Mononuclear cell (primary cell): ENCODE results near the gene MYBPC3. TPM values are rescaled to one million over a fixed set of nuclear protein-coding genes. Genes with fewer than 3 reads are reported as not detected.

Source experiments
- H3K27me3 ChIP-seq: 2 replicates; pipeline ENCODE4 v1.6.0; 2011; ENCODE audit warnings: low read length, control low read depth; ENCODE audit not compliant: insufficient read depth
- H3K4me1 ChIP-seq: 2 replicates; pipeline ENCODE4 v1.5.1; 2011; ENCODE audit warnings: mild to moderate bottlenecking, low read length, control low read depth; ENCODE audit not compliant: insufficient read depth
- H3K4me3 ChIP-seq: 2 replicates; pipeline ENCODE4 v1.5.1; 2011; ENCODE audit warnings: mild to moderate bottlenecking, low read length, moderate library complexity
- H3K9me3 ChIP-seq: 2 replicates; pipeline ENCODE4 v1.5.1; 2011; ENCODE audit warnings: low read depth, mild to moderate bottlenecking, control low read depth, low read length
- total RNA-seq: library from RNA; depleted of rRNA; stranded (reverse); fragments of >200 nt; gene quantifications from one replicate; pipeline ENCODE4 v1.2.3, GENCODE V29; 2012

The MYBPC3 gene
- total RNA-seq, 1 donor: 0.21 TPM

GRCh38 chr11:47375546-47376085, 23.1 kb upstream of the MYBPC3 start:
- no peaks in the 10 kb centered on the region for H3K27me3 ChIP-seq
- H3K4me1 ChIP-seq: peaks cover 56% of the 10 kb centered on the region
- no peaks in the 10 kb centered on the region for H3K9me3 ChIP-seq
- H3K4me3 ChIP-seq: peak overlapping the region; percentile 85

GRCh38 chr11:47375020-47375419, 22.5 kb upstream of the MYBPC3 start:
- Histone ChIP-seq H3K9me3 (no peaks in the 10 kb centered on the region), H3K4me1 (peaks cover 57% of the 10 kb centered on the region), H3K27me3 (no peaks in the 10 kb centered on the region), H3K4me3 (peak overlapping the region; percentile 85)

- H3K27me3 ChIP-seq: no peaks in the 10 kb centered on the region
- H3K4me3 ChIP-seq: peak overlapping the region; percentile 85
- H3K4me1 ChIP-seq: peaks cover 61% of the 10 kb centered on the region
- H3K9me3 ChIP-seq: no peaks in the 10 kb centered on the region
Observed at GRCh38 chr11:47374720-47375019, 22.2 kb upstream of the MYBPC3 start.

GRCh38 chr11:47373876-47374719, 21.6 kb upstream of the MYBPC3 start:
- Histone ChIP-seq H3K9me3 (no peaks in the 10 kb centered on the region), H3K4me1 (peaks cover 58% of the 10 kb centered on the region), H3K4me3 (peak overlapping the region; percentile 85), H3K27me3 (no peaks in the 10 kb centered on the region)

GRCh38 chr11:47372422-47372821, 19.9 kb upstream of the MYBPC3 start:
- Histone ChIP-seq H3K4me3 (no peak overlapping the region), H3K9me3 (no peaks in the 10 kb centered on the region), H3K27me3 (no peaks in the 10 kb centered on the region), H3K4me1 (peaks cover 57% of the 10 kb centered on the region)

- Histone ChIP-seq H3K27me3 (no peaks in the 10 kb centered on the region), H3K4me1 (peaks cover 67% of the 10 kb centered on the region), H3K4me3 (no peak overlapping the region), H3K9me3 (no peaks in the 10 kb centered on the region)
Observed at GRCh38 chr11:47369676-47370075, 17.2 kb upstream of the MYBPC3 start.

GRCh38 chr11:47366020-47366490, 13.6 kb upstream of the MYBPC3 start:
- no peaks in the 10 kb centered on the region for H3K9me3 ChIP-seq
- no peak overlapping the region for H3K4me3 ChIP-seq
- peaks cover 71% of the 10 kb centered on the region for H3K4me1 ChIP-seq
- no peaks in the 10 kb centered on the region for H3K27me3 ChIP-seq

GRCh38 chr11:47361419-47361818, 8.9 kb upstream of the MYBPC3 start:
- peaks cover 75% of the 10 kb centered on the region for H3K4me1 ChIP-seq
- no peaks in the 10 kb centered on the region for H3K27me3 ChIP-seq
- H3K4me3 ChIP-seq: no peak overlapping the region
- no peaks in the 10 kb centered on the region for H3K9me3 ChIP-seq

GRCh38 chr11:47360341-47360740, 7.8 kb upstream of the MYBPC3 start:
- no peaks in the 10 kb centered on the region for H3K27me3 ChIP-seq
- H3K4me1 ChIP-seq: peaks cover 64% of the 10 kb centered on the region
- H3K4me3 ChIP-seq: no peak overlapping the region
- no peaks in the 10 kb centered on the region for H3K9me3 ChIP-seq

GRCh38 chr11:47359586-47359985, 7.1 kb upstream of the MYBPC3 start:
- Histone ChIP-seq H3K4me3 (no peak overlapping the region), H3K27me3 (no peaks in the 10 kb centered on the region), H3K4me1 (peaks cover 57% of the 10 kb centered on the region), H3K9me3 (no peaks in the 10 kb centered on the region)

- Histone ChIP-seq H3K27me3 (no peaks in the 10 kb centered on the region), H3K4me3 (no peak overlapping the region), H3K4me1 (peaks cover 53% of the 10 kb centered on the region), H3K9me3 (no peaks in the 10 kb centered on the region)
Observed at GRCh38 chr11:47359162-47359561, 6.7 kb upstream of the MYBPC3 start.

GRCh38 chr11:47358731-47359051, 6.2 kb upstream of the MYBPC3 start:
- no peaks in the 10 kb centered on the region for H3K27me3 ChIP-seq
- H3K9me3 ChIP-seq: no peaks in the 10 kb centered on the region
- H3K4me3 ChIP-seq: no peak overlapping the region
- peaks cover 51% of the 10 kb centered on the region for H3K4me1 ChIP-seq

GRCh38 chr11:47357985-47358730, 5.7 kb upstream of the MYBPC3 start:
- Histone ChIP-seq H3K4me3 (no peak overlapping the region), H3K27me3 (no peaks in the 10 kb centered on the region), H3K4me1 (peaks cover 46% of the 10 kb centered on the region), H3K9me3 (no peaks in the 10 kb centered on the region)

GRCh38 chr11:47356998-47357329, 4.5 kb upstream of the MYBPC3 start:
- H3K4me1 ChIP-seq: peaks cover 34% of the 10 kb centered on the region
- no peaks in the 10 kb centered on the region for H3K27me3 ChIP-seq
- no peak overlapping the region for H3K4me3 ChIP-seq
- no peaks in the 10 kb centered on the region for H3K9me3 ChIP-seq

GRCh38 chr11:47356129-47356997, 3.9 kb upstream of the MYBPC3 start:
- Histone ChIP-seq H3K4me3 (no peak overlapping the region), H3K27me3 (no peaks in the 10 kb centered on the region), H3K4me1 (peaks cover 28% of the 10 kb centered on the region), H3K9me3 (no peaks in the 10 kb centered on the region)
